ENCODE measurements around the gene TNN. TPM values are rescaled to one million over a fixed set of nuclear protein-coding genes. Genes with fewer than 3 reads are reported as not detected.

The TNN gene
- total RNA-seq, 1 experiment from 2014 or later, result 0.11 TPM

GRCh38 chr1:175171036-175171913, 103.6 kb downstream of the TNN start:
- no peaks in the 10 kb centered on the region for H3K9me3 Mint-ChIP-seq
- Histone ChIP-seq H3K79me2 (ENCODE audit: insufficient read depth, low read length) (no peaks in the 10 kb centered on the region), H4K5ac (ENCODE audit: insufficient read length, low read depth, low read length) (no peak overlapping the region), H3K23me2 (ENCODE audit: insufficient read length, low read depth, low read length, poor library complexity, severe bottlenecking) (no peaks in the 10 kb centered on the region), H4K8ac (replicated peaks; ENCODE audit: insufficient read length, low read depth, low read length) (no peak overlapping the region), H2BK20ac (ENCODE audit: low read depth, low read length, poor library complexity, severe bottlenecking) (no peak overlapping the region), H3K4ac (ENCODE audit: low read depth, low read length) (no peak overlapping the region), H2BK15ac (ENCODE audit: low read depth, low read length) (no peak overlapping the region), H3K14ac (ENCODE audit: insufficient read depth, low read length) (no peak overlapping the region), H3K27me3 (ENCODE audit: insufficient read depth, low read length) (no peaks in the 10 kb centered on the region), H3K27ac (ENCODE audit: insufficient read length, low read depth, low read length) (no peak overlapping the region), H4K91ac (ENCODE audit: insufficient read length, low read depth, low read length) (no peak overlapping the region), H3K18ac (ENCODE audit: insufficient read length, low read depth, low read length) (no peak overlapping the region), H3K4me2 (ENCODE audit: insufficient read depth, insufficient read length, low read length) (no peak overlapping the region), H2BK120ac (ENCODE audit: low read depth, low read length, poor library complexity, severe bottlenecking) (no peak overlapping the region), H3K56ac (ENCODE audit: insufficient read length, low read depth, low read length) (no peak overlapping the region), H2AK5ac (ENCODE audit: insufficient read length, low read length) (no peak overlapping the region), H3K9ac (ENCODE audit: extremely low read depth, insufficient read length, low read length) (no peak overlapping the region), H3K4me1 (ENCODE audit: insufficient read depth, low read length) (no peaks in the 10 kb centered on the region), H4K20me1 (ENCODE audit: control insufficient read depth, insufficient read depth, insufficient read length) (no peaks in the 10 kb centered on the region), H3K23ac (ENCODE audit: insufficient read length, low read depth, low read length) (no peak overlapping the region), H2BK5ac (ENCODE audit: insufficient read length, low read length) (no peak overlapping the region), H3T11ph (ENCODE audit: low read length) (no peak overlapping the region), H2AFZ (ENCODE audit: low read length) (no peak overlapping the region), H2BK12ac (ENCODE audit: insufficient read length, low read depth, low read length) (no peak overlapping the region), H3K79me1 (ENCODE audit: insufficient read depth, low read depth, low read length, poor library complexity, severe bottlenecking) (no peaks in the 10 kb centered on the region), H3K9me3 (ENCODE audit: control insufficient read depth, low read depth, low read length) (no peaks in the 10 kb centered on the region)
- no peak overlapping the region; a peak in 1 of 7 replicates for H3K27ac Mint-ChIP-seq
- no peak for DNase-seq
- no peak for TF ChIP-seq CTCF (conservative IDR thresholded peaks at IDR 0.05)
- H3K36me3 Mint-ChIP-seq (ENCODE audit: insufficient read depth in 1 of 3, low read depth in 3 of 3), result no peaks in the 10 kb centered on the region; a peak in 2 of 7 replicates
- H3K4me3 Mint-ChIP-seq, result no peak overlapping the region
- H3K27me3 Mint-ChIP-seq (ENCODE audit: low read depth), result no peaks in the 10 kb centered on the region
- WGBS (ENCODE audit: extremely low coverage, insufficient read length, low lambda C conversion rate), result no CpG with 5 or more reads among the region's 9 CpGs
- H3K4me1 Mint-ChIP-seq, result no peaks in the 10 kb centered on the region
